HG03460 (cell line): ENCODE measurements around the gene ELL.

Experiments used
- ATAC-seq: cut with Tn5 transposase; IDR thresholded peaks from one replicate; pipeline ENCODE4 v1.9.1; 2021; ENCODE audit not compliant: unreplicated experiment

ELL gene

GRCh38 chr19:18506101-18506930 lies 15.6 kb downstream of the ELL start:
- no peak for ATAC-seq

- no peak for ATAC-seq
Observed at GRCh38 chr19:18504886-18505610, 16.8 kb downstream of the ELL start.

GRCh38 chr19:18503971-18504885 lies 17.6 kb downstream of the ELL start:
- ATAC-seq: peak; percentile 48

- no peak for ATAC-seq
Observed at GRCh38 chr19:18503337-18503970, 18.4 kb downstream of the ELL start.

- ATAC-seq: no peak
Observed at GRCh38 chr19:18502638-18503294, 19.1 kb downstream of the ELL start.

GRCh38 chr19:18502246-18502637 lies 19.6 kb downstream of the ELL start:
- no peak for ATAC-seq

- ATAC-seq: no peak
Observed at GRCh38 chr19:18501832-18502231, 20.0 kb downstream of the ELL start.

- ATAC-seq: no peak
Observed at GRCh38 chr19:18501351-18501750, 20.5 kb downstream of the ELL start.

- ATAC-seq: no peak
Observed at GRCh38 chr19:18500799-18501198, 21.1 kb downstream of the ELL start.

- no peak for ATAC-seq
Observed at GRCh38 chr19:18500376-18500775, 21.5 kb downstream of the ELL start.

GRCh38 chr19:18499055-18499775 lies 22.7 kb downstream of the ELL start:
- ATAC-seq: no peak

GRCh38 chr19:18496980-18497256 lies 25.0 kb downstream of the ELL start:
- ATAC-seq: no peak

- no peak for ATAC-seq
Observed at GRCh38 chr19:18496167-18496979, 25.5 kb downstream of the ELL start.

- no peak for ATAC-seq
Observed at GRCh38 chr19:18495204-18495911, 26.5 kb downstream of the ELL start.

- no peak for ATAC-seq
Observed at GRCh38 chr19:18494267-18494607, 27.6 kb downstream of the ELL start.

GRCh38 chr19:18493440-18494266 lies 28.2 kb downstream of the ELL start:
- no peak for ATAC-seq
